Measurements from ENCODE around the gene PRUNE2.
"Not testable (repeated sequence)": the region's sequence is repeated elsewhere in the genome, so short reads cannot be mapped to it uniquely, and the experiment has no call there.

Gene PRUNE2

GRCh38 chr9:76863832-76864231 is 42.1 kb downstream of the PRUNE2 start:
- no peak for DNase-seq (ENCODE audit: low read depth)

- DNase-seq (ENCODE audit: low read depth), result no peak
These were observed 46.1 kb downstream of the PRUNE2 start for GRCh38 chr9:76859860-76860259.

- DNase-seq (ENCODE audit: low read depth), result not testable (repeated sequence)
These were observed 47.7 kb downstream of the PRUNE2 start for GRCh38 chr9:76858248-76858647.

GRCh38 chr9:76856016-76856415 is 49.9 kb downstream of the PRUNE2 start:
- DNase-seq (ENCODE audit: low read depth), result no peak

- DNase-seq (ENCODE audit: low read depth), result peak; percentile 35
These were observed 50.9 kb downstream of the PRUNE2 start for GRCh38 chr9:76855015-76855414.

- DNase-seq (ENCODE audit: low read depth), result no peak
These were observed 53.9 kb downstream of the PRUNE2 start for GRCh38 chr9:76852026-76852425.

GRCh38 chr9:76846297-76846696 is 59.6 kb downstream of the PRUNE2 start:
- DNase-seq (ENCODE audit: low read depth), result peak; percentile 57

- no peak for DNase-seq (ENCODE audit: low read depth)
These were observed 60.7 kb downstream of the PRUNE2 start for GRCh38 chr9:76845254-76845653.

- peak; percentile 89 for DNase-seq (ENCODE audit: low read depth)
These were observed 70.2 kb downstream of the PRUNE2 start for GRCh38 chr9:76835571-76836283.

- no peak for DNase-seq (ENCODE audit: low read depth)
These were observed 77.5 kb downstream of the PRUNE2 start for GRCh38 chr9:76828447-76828846.

- DNase-seq (ENCODE audit: low read depth), result no peak
These were observed 78.4 kb downstream of the PRUNE2 start for GRCh38 chr9:76827296-76828080.

GRCh38 chr9:76820431-76820830 is 85.5 kb downstream of the PRUNE2 start:
- no peak for DNase-seq (ENCODE audit: low read depth)

- peak; percentile 99 for DNase-seq (ENCODE audit: low read depth)
These were observed 87.6 kb downstream of the PRUNE2 start for GRCh38 chr9:76818271-76818670.

GRCh38 chr9:76817489-76817888 is 88.4 kb downstream of the PRUNE2 start:
- DNase-seq (ENCODE audit: low read depth), result peak; percentile 62

GRCh38 chr9:76812591-76812990 is 93.3 kb downstream of the PRUNE2 start:
- no peak for DNase-seq (ENCODE audit: low read depth)

GRCh38 chr9:76810377-76810957 is 95.4 kb downstream of the PRUNE2 start:
- peak; percentile 68 for DNase-seq (ENCODE audit: low read depth)

- DNase-seq (ENCODE audit: low read depth), result no peak
These were observed 97.3 kb downstream of the PRUNE2 start for GRCh38 chr9:76808636-76809035.

- DNase-seq (ENCODE audit: low read depth), result no peak
These were observed 102.2 kb downstream of the PRUNE2 start for GRCh38 chr9:76803762-76804161.

GRCh38 chr9:76803083-76803482 is 102.8 kb downstream of the PRUNE2 start:
- DNase-seq (ENCODE audit: low read depth), result no peak

- DNase-seq (ENCODE audit: low read depth), result no peak
These were observed 105.0 kb downstream of the PRUNE2 start for GRCh38 chr9:76800901-76801300.

GRCh38 chr9:76799473-76799872 is 106.4 kb downstream of the PRUNE2 start:
- DNase-seq (ENCODE audit: low read depth), result no peak

- DNase-seq (ENCODE audit: low read depth), result no peak
These were observed 107.4 kb downstream of the PRUNE2 start for GRCh38 chr9:76798527-76798926.

- no peak for DNase-seq (ENCODE audit: low read depth)
These were observed 109.6 kb downstream of the PRUNE2 start for GRCh38 chr9:76796296-76796695.

Data from EH (cell line).